ENCODE results near the gene CBX5.

GRCh38 chr12:54225666-54226065 is 54.3 kb downstream of the CBX5 start:
- no peak for TF ChIP-seq CTCF (IDR thresholded peaks at IDR 0.05)
- no peak for TF ChIP-seq POLR2A (IDR thresholded peaks at IDR 0.05)
